ENCODE data around the gene ABHD2. TPM values are rescaled to one million over a fixed set of nuclear protein-coding genes. Genes with fewer than 3 reads are reported as not detected.

ABHD2 gene
- total RNA-seq, 1 experiment from 2014 or later, result 52.4 TPM

DNA sequence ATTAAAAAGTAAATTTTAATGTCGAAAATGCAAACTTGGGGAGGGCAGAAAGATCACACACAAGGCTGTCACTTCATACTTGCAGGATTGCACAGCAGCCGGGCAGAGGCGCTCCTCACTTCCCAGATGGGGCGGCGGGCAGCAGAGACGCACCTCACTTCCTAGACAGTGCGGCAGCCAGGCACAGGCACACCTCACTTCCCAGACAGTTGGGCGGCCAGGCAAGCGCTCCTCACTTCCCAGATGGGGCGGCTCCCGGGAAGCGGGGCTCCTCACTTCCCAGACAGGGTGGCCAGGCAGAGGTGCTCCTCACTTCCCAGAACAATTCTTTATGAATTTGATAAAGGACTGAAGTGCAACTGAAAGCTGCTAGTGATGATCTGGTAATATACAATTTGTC, 111.9 kb downstream of the ABHD2 start:
- POLR2A ChIA-PET (ENCODE audit: low non-redundant PET), result no interaction called here
- BruUV-seq (replicated peaks), result no TSS peak
- Histone ChIP-seq H3K9me3 (ENCODE audit: low read depth, low read length, poor library complexity, severe bottlenecking) (no peaks in the 10 kb centered on the region), H3K36me3 (ENCODE audit: insufficient read depth, low read length, poor library complexity, severe bottlenecking) (no peaks in the 10 kb centered on the region), H3K4me3 (ENCODE audit: low read depth, low read length, poor library complexity, severe bottlenecking) (no peak overlapping the region), H3K27ac (ENCODE audit: low read depth, low read length, poor library complexity, severe bottlenecking) (no peak overlapping the region), H3K27me3 (replicated peaks; ENCODE audit: insufficient read depth, low read depth, low read length, poor library complexity) (no peaks in the 10 kb centered on the region), H3K4me1 (ENCODE audit: insufficient read depth, low read length, poor library complexity, severe bottlenecking) (no peaks in the 10 kb centered on the region)
- CTCF ChIA-PET, result no interaction called here
- no peak for DNase-seq (ENCODE audit: low spot score)
- intact Hi-C loops (cut with micrococcal nuclease; ENCODE audit: unreplicated experiment), result no loop called here
- no peak for TF ChIP-seq EZH2 (IDR thresholded peaks at IDR 0.05; ENCODE audit: borderline replicate concordance, low read depth, low read length, poor library complexity, severe bottlenecking)
- TF ChIP-seq, protein P1, sequence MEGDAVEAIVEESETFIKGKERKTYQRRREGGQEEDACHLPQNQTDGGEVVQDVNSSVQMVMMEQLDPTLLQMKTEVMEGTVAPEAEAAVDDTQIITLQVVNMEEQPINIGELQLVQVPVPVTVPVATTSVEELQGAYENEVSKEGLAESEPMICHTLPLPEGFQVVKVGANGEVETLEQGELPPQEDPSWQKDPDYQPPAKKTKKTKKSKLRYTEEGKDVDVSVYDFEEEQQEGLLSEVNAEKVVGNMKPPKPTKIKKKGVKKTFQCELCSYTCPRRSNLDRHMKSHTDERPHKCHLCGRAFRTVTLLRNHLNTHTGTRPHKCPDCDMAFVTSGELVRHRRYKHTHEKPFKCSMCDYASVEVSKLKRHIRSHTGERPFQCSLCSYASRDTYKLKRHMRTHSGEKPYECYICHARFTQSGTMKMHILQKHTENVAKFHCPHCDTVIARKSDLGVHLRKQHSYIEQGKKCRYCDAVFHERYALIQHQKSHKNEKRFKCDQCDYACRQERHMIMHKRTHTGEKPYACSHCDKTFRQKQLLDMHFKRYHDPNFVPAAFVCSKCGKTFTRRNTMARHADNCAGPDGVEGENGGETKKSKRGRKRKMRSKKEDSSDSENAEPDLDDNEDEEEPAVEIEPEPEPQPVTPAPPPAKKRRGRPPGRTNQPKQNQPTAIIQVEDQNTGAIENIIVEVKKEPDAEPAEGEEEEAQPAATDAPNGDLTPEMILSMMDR (conservative IDR thresholded peaks at IDR 0.05; ENCODE audit: low read depth, low read length), result no peak

DNA sequence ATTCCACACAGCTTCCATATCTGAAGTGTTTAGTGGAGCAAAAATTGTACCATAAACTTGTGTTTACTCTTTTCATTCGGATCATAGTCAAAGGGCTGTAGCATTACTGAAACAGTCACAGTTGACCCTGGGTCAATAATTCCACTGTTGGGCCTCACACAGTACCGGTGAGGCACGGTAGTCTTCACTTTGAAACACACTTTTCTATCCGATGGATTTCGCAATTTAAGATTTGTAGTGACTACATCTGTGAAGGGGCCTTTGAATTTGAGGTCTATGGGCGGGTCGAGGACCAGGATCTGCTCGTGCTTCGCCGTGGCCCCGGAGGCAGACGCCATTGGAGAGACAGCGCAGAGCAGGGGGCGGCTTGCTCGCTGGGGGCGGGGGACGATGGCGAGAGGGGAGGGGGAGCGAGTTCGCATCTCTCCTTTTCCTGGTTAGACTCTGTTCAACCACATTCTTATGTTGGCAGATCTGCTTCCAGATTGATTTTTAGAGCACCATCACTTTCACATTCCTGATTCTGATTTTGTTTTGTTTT, 113.3 kb downstream of the ABHD2 start:
- BruUV-seq (replicated peaks), result no TSS peak
- Histone ChIP-seq H3K36me3 (ENCODE audit: insufficient read depth, low read length, poor library complexity, severe bottlenecking) (no peaks in the 10 kb centered on the region), H3K27me3 (replicated peaks; ENCODE audit: insufficient read depth, low read depth, low read length, poor library complexity) (no peaks in the 10 kb centered on the region), H3K9me3 (ENCODE audit: low read depth, low read length, poor library complexity, severe bottlenecking) (no peaks in the 10 kb centered on the region), H3K27ac (ENCODE audit: low read depth, low read length, poor library complexity, severe bottlenecking) (no peak overlapping the region), H3K4me1 (ENCODE audit: insufficient read depth, low read length, poor library complexity, severe bottlenecking) (no peaks in the 10 kb centered on the region), H3K4me3 (ENCODE audit: low read depth, low read length, poor library complexity, severe bottlenecking) (no peak overlapping the region)
- ChIA-PET POLR2A (ENCODE audit: low non-redundant PET) (no interaction called here), CTCF (no interaction called here)
- intact Hi-C loops (cut with micrococcal nuclease; ENCODE audit: unreplicated experiment), result no loop called here
- TF ChIP-seq, protein P1 (conservative IDR thresholded peaks at IDR 0.05; ENCODE audit: low read depth, low read length), result no peak
- TF ChIP-seq EZH2 (IDR thresholded peaks at IDR 0.05; ENCODE audit: borderline replicate concordance, low read depth, low read length, poor library complexity, severe bottlenecking), result no peak
- no peak for DNase-seq (ENCODE audit: low spot score)

GRCh38 chr15:89203705-89204273, 115.5 kb downstream of the ABHD2 start:
- ChIA-PET POLR2A (ENCODE audit: low non-redundant PET) (no interaction called here), CTCF (no interaction called here)
- Histone ChIP-seq H3K9me3 (ENCODE audit: low read depth, low read length, poor library complexity, severe bottlenecking) (no peaks in the 10 kb centered on the region), H3K4me1 (ENCODE audit: insufficient read depth, low read length, poor library complexity, severe bottlenecking) (no peaks in the 10 kb centered on the region), H3K27me3 (replicated peaks; ENCODE audit: insufficient read depth, low read depth, low read length, poor library complexity) (no peaks in the 10 kb centered on the region), H3K4me3 (ENCODE audit: low read depth, low read length, poor library complexity, severe bottlenecking) (no peak overlapping the region), H3K27ac (ENCODE audit: low read depth, low read length, poor library complexity, severe bottlenecking) (no peak overlapping the region), H3K36me3 (ENCODE audit: insufficient read depth, low read length, poor library complexity, severe bottlenecking) (no peaks in the 10 kb centered on the region)
- DNase-seq (ENCODE audit: low spot score), result no peak
- intact Hi-C loops (cut with micrococcal nuclease; ENCODE audit: unreplicated experiment), result no loop called here
- BruUV-seq (replicated peaks), result no TSS peak
- TF ChIP-seq EZH2 (IDR thresholded peaks at IDR 0.05; ENCODE audit: borderline replicate concordance, low read depth, low read length, poor library complexity, severe bottlenecking), result no peak
- TF ChIP-seq, protein P1 (conservative IDR thresholded peaks at IDR 0.05; ENCODE audit: low read depth, low read length), result no peak
